Stimulated activated CD4-positive, alpha-beta T cell treated with anti-CD3 and anti-CD28 coated beads, Interleukin-1b, Interleukin-23, amount 100 ng/mL, for 4 hours (primary cell): ENCODE results near the gene MPZL1.
"Not testable (repeated sequence)": the region's sequence is repeated elsewhere in the genome, so short reads cannot be mapped to it uniquely, and the experiment has no call there.

Source experiments
- DNase-seq, 2 donors: peaks; one replicate each; pipeline ENCODE4 v3.0.0-alpha.2; 2020; ENCODE audit warnings: low read depth in 2 of 2

MPZL1 gene

GRCh38 chr1:167719715-167720421, 1.9 kb upstream of the MPZL1 start:
- DNase-seq: not testable (repeated sequence)

GRCh38 chr1:167720965-167721616, 691 bp upstream of the MPZL1 start:
- no peak for DNase-seq

GRCh38 chr1:167722152-167722869, 529 bp downstream of the MPZL1 start:
- DNase-seq: peak; percentile 6 to 25

GRCh38 chr1:167722870-167723251, 1.1 kb downstream of the MPZL1 start:
- DNase-seq: no peak

- DNase-seq: no peak
Measured at GRCh38 chr1:167723707-167724323, 2.0 kb downstream of the MPZL1 start.

GRCh38 chr1:167726008-167726407, 4.2 kb downstream of the MPZL1 start:
- DNase-seq: no peak

GRCh38 chr1:167728818-167729410, 7.1 kb downstream of the MPZL1 start:
- no peak for DNase-seq

- DNase-seq: no peak
Measured at GRCh38 chr1:167734227-167734626, 12.4 kb downstream of the MPZL1 start.

- no peak for DNase-seq
Measured at GRCh38 chr1:167734841-167735240, 13.1 kb downstream of the MPZL1 start.

- DNase-seq: no peak
Measured at GRCh38 chr1:167737169-167737568, 15.4 kb downstream of the MPZL1 start.

- DNase-seq: no peak
Measured at GRCh38 chr1:167738158-167738557, 16.4 kb downstream of the MPZL1 start.

GRCh38 chr1:167739752-167740151, 18.0 kb downstream of the MPZL1 start:
- no peak for DNase-seq

- DNase-seq: not testable (repeated sequence)
Measured at GRCh38 chr1:167741103-167741502, 19.3 kb downstream of the MPZL1 start.

- not testable (repeated sequence) for DNase-seq
Measured at GRCh38 chr1:167742392-167743057, 20.7 kb downstream of the MPZL1 start.

- DNase-seq: no peak
Measured at GRCh38 chr1:167744901-167745300, 23.1 kb downstream of the MPZL1 start.

- no peak for DNase-seq
Measured at GRCh38 chr1:167746013-167746672, 24.4 kb downstream of the MPZL1 start.

GRCh38 chr1:167746988-167747655, 25.3 kb downstream of the MPZL1 start:
- DNase-seq: no peak

- no peak for DNase-seq
Measured at GRCh38 chr1:167747988-167748387, 26.2 kb downstream of the MPZL1 start.

- no peak for DNase-seq
Measured at GRCh38 chr1:167748906-167749305, 27.1 kb downstream of the MPZL1 start.

- DNase-seq: no peak
Measured at GRCh38 chr1:167749741-167750140, 28.0 kb downstream of the MPZL1 start.
